ENCODE measurements around the gene PSMG3. TPM values are rescaled to one million over a fixed set of nuclear protein-coding genes. Genes with fewer than 3 reads are reported as not detected.

PSMG3 gene
- total and polyA plus RNA-seq, 2 experiments from 2014 or later = 28.3 to 84.8 TPM

DNA sequence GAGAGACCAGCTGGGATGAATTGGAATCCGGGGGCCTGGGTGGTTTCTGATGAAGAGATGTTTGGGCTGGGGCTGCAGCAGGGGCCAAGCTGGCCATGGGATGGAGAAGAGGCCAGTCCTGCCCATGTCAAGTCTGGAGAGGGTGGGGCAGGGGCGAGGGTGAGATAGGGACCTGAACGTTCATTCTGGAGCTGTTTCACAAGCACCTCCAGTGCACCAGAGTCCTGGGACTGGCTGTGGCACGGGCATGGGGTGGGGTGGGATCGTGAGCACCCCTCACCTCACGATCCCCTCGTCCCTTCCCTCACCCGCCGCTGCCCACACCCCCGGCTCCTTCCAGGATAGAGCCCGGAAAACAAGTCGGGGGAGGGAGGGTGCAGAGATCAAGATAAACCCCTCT is 25.8 kb upstream of the PSMG3 start:
- DNase-seq (ENCODE audit: low spot score) (no peak), ATAC-seq (no peak)
- H2AFZ ChIP-seq = no peak overlapping the region
- peaks cover 15% of the 10 kb centered on the region for H3K27me3 Mint-ChIP-seq (ENCODE audit: insufficient read depth, low read depth, poor library complexity)
- no peaks in the 10 kb centered on the region for H4K20me1 ChIP-seq (replicated peaks; ENCODE audit: insufficient read depth)
- no peak overlapping the region for H3K27ac ChIP-seq (ENCODE audit: low read depth)
- no peaks in the 10 kb centered on the region for H3K9me2 ChIP-seq (ENCODE audit: insufficient read depth)
- no peak overlapping the region for H3K27ac Mint-ChIP-seq
- no peaks in the 10 kb centered on the region for H3K27me3 ChIP-seq (ENCODE audit: insufficient read depth)
- H3K36me3 Mint-ChIP-seq (ENCODE audit: low read depth) = no peaks in the 10 kb centered on the region; the same call in 2 of the 3 replicates
- no peaks in the 10 kb centered on the region for H3K79me2 ChIP-seq (replicated peaks; ENCODE audit: insufficient read depth)
- H3K4me1 ChIP-seq (ENCODE audit: insufficient read depth) = no peaks in the 10 kb centered on the region
- TF ChIP-seq NANOG (IDR thresholded peaks at IDR 0.05; ENCODE audit: borderline replicate concordance) (no peak), ETS1 (IDR thresholded peaks at IDR 0.05) (no peak), STAT1 (IDR thresholded peaks at IDR 0.05; ENCODE audit: unreplicated experiment) (no peak), EZH2 (IDR thresholded peaks at IDR 0.05; ENCODE audit: low read depth, unreplicated experiment) (no peak), POLR2AphosphoS5 (IDR thresholded peaks at IDR 0.05; ENCODE audit: low read depth) (no peak), CTCF (conservative IDR thresholded peaks at IDR 0.05; ENCODE audit: low read depth in 2 of 2) (no peak), ZNF114 (CRISPR knock-in tag; IDR thresholded peaks at IDR 0.05) (no peak), JUNB (IDR thresholded peaks at IDR 0.05; ENCODE audit: unreplicated experiment) (no peak), CREB1 (CRISPR knock-in tag; IDR thresholded peaks at IDR 0.05; ENCODE audit: low read depth) (no peak)
- no peak overlapping the region for H3K4me3 ChIP-seq
- H3F3A ChIP-seq (replicated peaks; ENCODE audit: low read depth) = no peaks in the 10 kb centered on the region
- no peak overlapping the region for H3K4me3 Mint-ChIP-seq
- H3K9me3 Mint-ChIP-seq = no peaks in the 10 kb centered on the region; the same call in 2 of the 3 replicates
- H3K4me1 Mint-ChIP-seq = peaks cover 4% of the 10 kb centered on the region; the same call in 2 of the 3 replicates
- H3K36me3 ChIP-seq (ENCODE audit: insufficient read depth) = no peaks in the 10 kb centered on the region
- no peak overlapping the region for H3K4me2 ChIP-seq

DNA sequence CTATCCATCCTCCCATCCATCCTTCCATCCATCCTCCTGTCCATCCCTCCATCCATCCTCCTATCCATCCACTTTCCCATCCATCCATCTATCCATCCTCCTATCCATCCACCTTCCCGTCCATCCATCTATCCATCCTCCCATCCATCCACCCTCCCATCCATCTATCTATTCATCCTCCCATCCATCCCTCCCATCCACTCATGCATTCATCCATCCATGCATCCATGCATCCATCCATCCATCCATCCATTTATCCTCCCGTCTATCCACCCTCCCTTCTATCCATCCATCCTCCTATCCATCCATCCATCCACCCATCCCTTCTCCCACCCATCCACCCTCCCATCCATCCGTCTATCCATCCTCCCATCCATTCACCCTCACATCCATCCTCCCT is 25.2 kb upstream of the PSMG3 start:
- H3K4me2 ChIP-seq = no peak overlapping the region
- no peaks in the 10 kb centered on the region for H3K79me2 ChIP-seq (replicated peaks; ENCODE audit: insufficient read depth)
- H3K36me3 ChIP-seq (ENCODE audit: insufficient read depth) = no peaks in the 10 kb centered on the region
- no peak overlapping the region for H3K4me3 Mint-ChIP-seq
- no peaks in the 10 kb centered on the region; the same call in 2 of the 3 replicates for H3K36me3 Mint-ChIP-seq (ENCODE audit: low read depth)
- no peak overlapping the region for H3K27ac ChIP-seq (ENCODE audit: low read depth)
- no peak overlapping the region for H3K4me3 ChIP-seq
- H3K9me2 ChIP-seq (ENCODE audit: insufficient read depth) = no peaks in the 10 kb centered on the region
- H3K27me3 ChIP-seq (ENCODE audit: insufficient read depth) = no peaks in the 10 kb centered on the region
- no peaks in the 10 kb centered on the region; the same call in 2 of the 3 replicates for H3K9me3 Mint-ChIP-seq
- no peak for DNase-seq (ENCODE audit: low spot score)
- H3K27ac Mint-ChIP-seq = no peak overlapping the region
- no peaks in the 10 kb centered on the region for H3F3A ChIP-seq (replicated peaks; ENCODE audit: low read depth)
- no peak overlapping the region for H2AFZ ChIP-seq
- peaks cover 4% of the 10 kb centered on the region; the same call in 2 of the 3 replicates for H3K4me1 Mint-ChIP-seq
- H3K27me3 Mint-ChIP-seq (ENCODE audit: insufficient read depth, low read depth, poor library complexity) = peaks cover 17% of the 10 kb centered on the region
- no peaks in the 10 kb centered on the region for H3K4me1 ChIP-seq (ENCODE audit: insufficient read depth)
- no peaks in the 10 kb centered on the region for H4K20me1 ChIP-seq (replicated peaks; ENCODE audit: insufficient read depth)
- no peak for ATAC-seq
- TF ChIP-seq ZNF114 (CRISPR knock-in tag; IDR thresholded peaks at IDR 0.05) (no peak), REST (IDR thresholded peaks at IDR 0.05; ENCODE audit: unreplicated experiment) (no peak), ZNF331 (CRISPR knock-in tag; IDR thresholded peaks at IDR 0.05; ENCODE audit: low read depth) (no peak), JUNB (IDR thresholded peaks at IDR 0.05; ENCODE audit: unreplicated experiment) (no peak), STAT1 (IDR thresholded peaks at IDR 0.05; ENCODE audit: unreplicated experiment) (no peak), ETS1 (IDR thresholded peaks at IDR 0.05) (no peak), POLR2AphosphoS5 (IDR thresholded peaks at IDR 0.05; ENCODE audit: low read depth) (no peak), EZH2phosphoT487 (IDR thresholded peaks at IDR 0.05; ENCODE audit: unreplicated experiment) (no peak)
